Measurements from ENCODE around the gene KDELR1. TPM values are rescaled to one million over a fixed set of nuclear protein-coding genes. Genes with fewer than 3 reads are reported as not detected.

KDELR1 gene
- total RNA-seq, 1 donor, result 140 TPM

- DNase-seq (ENCODE audit: low read depth), result no peak
- H3K4me3 ChIP-seq (ENCODE audit: low read depth, low read length), result no peak overlapping the region
- no peak for TF ChIP-seq CTCF (IDR thresholded peaks at IDR 0.05; ENCODE audit: insufficient read depth, low read length)
Measured at GRCh38 chr19:48385461-48386087, 5.8 kb downstream of the KDELR1 start.

DNA sequence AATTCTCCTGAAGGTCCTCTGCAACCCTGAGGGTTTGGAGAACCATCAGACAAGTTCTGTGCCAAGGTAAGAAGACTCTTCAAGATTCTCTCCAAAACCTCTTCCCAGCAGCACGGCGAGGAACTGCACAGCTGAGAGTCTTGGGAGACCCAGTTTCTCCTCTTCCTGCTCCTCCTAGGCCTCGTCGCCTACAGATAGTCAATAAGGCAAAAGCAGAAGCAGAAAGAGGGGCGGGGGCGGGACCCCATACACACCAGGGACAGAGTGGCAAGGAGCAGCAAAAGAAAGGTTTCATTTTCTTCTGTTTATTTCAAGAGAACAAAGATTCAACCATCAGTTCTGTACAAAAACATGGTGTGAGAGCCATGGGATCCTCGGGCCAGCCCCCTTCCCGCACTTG lies 9.1 kb downstream of the KDELR1 start:
- no peak for TF ChIP-seq CTCF (IDR thresholded peaks at IDR 0.05; ENCODE audit: insufficient read depth, low read length)
- H3K4me3 ChIP-seq (ENCODE audit: low read depth, low read length), result no peak overlapping the region

GRCh38 chr19:48381178-48381950 lies 10.0 kb downstream of the KDELR1 start:
- no peak for TF ChIP-seq CTCF (IDR thresholded peaks at IDR 0.05; ENCODE audit: insufficient read depth, low read length)
- no peak overlapping the region for H3K4me3 ChIP-seq (ENCODE audit: low read depth, low read length)
- DNase-seq (ENCODE audit: low read depth), result no peak

More for the DNA sequence above, 9.1 kb downstream of the KDELR1 start:
- DNase-seq (ENCODE audit: low read depth), result no peak

- DNase-seq (ENCODE audit: low read depth), result no peak
- no peak for TF ChIP-seq CTCF (IDR thresholded peaks at IDR 0.05; ENCODE audit: insufficient read depth, low read length)
- no peak overlapping the region for H3K4me3 ChIP-seq (ENCODE audit: low read depth, low read length)
Measured at GRCh38 chr19:48379058-48379457, 12.3 kb downstream of the KDELR1 start.

- H3K4me3 ChIP-seq (ENCODE audit: low read depth, low read length), result no peak overlapping the region
- no peak for TF ChIP-seq CTCF (IDR thresholded peaks at IDR 0.05; ENCODE audit: insufficient read depth, low read length)
- DNase-seq (ENCODE audit: low read depth), result no peak
Measured at GRCh38 chr19:48378194-48378570, 13.2 kb downstream of the KDELR1 start.

GRCh38 chr19:48373567-48373966 lies 17.8 kb downstream of the KDELR1 start:
- TF ChIP-seq CTCF (IDR thresholded peaks at IDR 0.05; ENCODE audit: insufficient read depth, low read length), result no peak
- H3K4me3 ChIP-seq (ENCODE audit: low read depth, low read length), result no peak overlapping the region
- DNase-seq (ENCODE audit: low read depth), result no peak
